NCI-H1436 (cell line): Measurements from ENCODE around the gene ZNF627.
"Not testable (repeated sequence)": the region's sequence is repeated elsewhere in the genome, so short reads cannot be mapped to it uniquely, and the experiment has no call there.

ENCODE experiments used
- DNase-seq: peaks from one replicate; lab custom pipeline; 2025; lab: John Stamatoyannopoulos, UW

The ZNF627 gene

GRCh38 chr19:11597202-11598102 is at the start of gene ZNF627:
ZNF627 (plus strand) TSS chr19:11597483; CDS start chr19:11597628, 145 bp downstream.
- peak; percentile 98 for DNase-seq

GRCh38 chr19:11547929-11548700 is 49.2 kb upstream of the ZNF627 start:
- no peak for DNase-seq

GRCh38 chr19:11549386-11549953 is 47.8 kb upstream of the ZNF627 start:
- no peak for DNase-seq

GRCh38 chr19:11550265-11550664 is 47.0 kb upstream of the ZNF627 start:
- no peak for DNase-seq

- DNase-seq, result no peak
Measured at GRCh38 chr19:11551603-11552235, 45.6 kb upstream of the ZNF627 start.

- DNase-seq, result no peak
Measured at GRCh38 chr19:11552666-11553372, 44.5 kb upstream of the ZNF627 start.

GRCh38 chr19:11554160-11554559 is 43.1 kb upstream of the ZNF627 start:
- no peak for DNase-seq

- no peak for DNase-seq
Measured at GRCh38 chr19:11555246-11555645, 42.0 kb upstream of the ZNF627 start.

- no peak for DNase-seq
Measured at GRCh38 chr19:11556634-11557420, 40.5 kb upstream of the ZNF627 start.

GRCh38 chr19:11558881-11559828 is 38.1 kb upstream of the ZNF627 start, which contains the start of gene ELOF1:
ELOF1 (minus strand) TSS chr19:11559230; CDS start chr19:11554347, 4,883 bp downstream.
- DNase-seq, result peak; percentile 98

- DNase-seq, result peak; percentile 85
Measured at GRCh38 chr19:11560404-11561051, 36.8 kb upstream of the ZNF627 start.

GRCh38 chr19:11563532-11563931 is 33.8 kb upstream of the ZNF627 start:
- no peak for DNase-seq

- DNase-seq, result not testable (repeated sequence)
Measured at GRCh38 chr19:11564082-11564807, 33.0 kb upstream of the ZNF627 start.

- not testable (repeated sequence) for DNase-seq
Measured at GRCh38 chr19:11565649-11565980, 31.7 kb upstream of the ZNF627 start.

- no peak for DNase-seq
Measured at GRCh38 chr19:11566164-11566563, 31.1 kb upstream of the ZNF627 start.

GRCh38 chr19:11570039-11570462 is 27.2 kb upstream of the ZNF627 start:
- DNase-seq, result no peak

- DNase-seq, result not testable (repeated sequence)
Measured at GRCh38 chr19:11573354-11573753, 23.9 kb upstream of the ZNF627 start.

GRCh38 chr19:11573763-11574162 is 23.5 kb upstream of the ZNF627 start:
- not testable (repeated sequence) for DNase-seq
